ENCODE results near the gene SULF2. TPM values are rescaled to one million over a fixed set of nuclear protein-coding genes. Genes with fewer than 3 reads are reported as not detected.
A peak's percentile ranks its signal among the peaks of the same experiment; 100 is the strongest.

The SULF2 gene
- total and polyA plus RNA-seq, 9 of the 15 experiments (the other 6 are each of a cell fraction or from before 2014, with no cell fraction given): 0.33 TPM; not detected in 8

- H2AFZ ChIP-seq (ENCODE audit: low read depth, low read length): no peak overlapping the region
- in situ Hi-C loops (cut with MboI) (no loop called here), intact Hi-C loops (cut with micrococcal nuclease) (no loop called here)
- H3K27me3 ChIP-seq (ENCODE audit: control insufficient read depth in 2 of 2, insufficient read depth in 2 of 2, low read length in 2 of 2): peaks cover 21 to 40% of the 10 kb centered on the region in 2 experiments
- no peak overlapping the region for H3K4me3 ChIP-seq
- ATAC-seq: no peak
- POLR2A ChIA-PET: interaction anchor here (0.7 kb wide), 1 partner anchor 12 kb away, joined by 3 read pairs; no protein-coding TSS in a partner anchor
- H3K9me3 ChIP-seq (replicated peaks; ENCODE audit: control insufficient read depth, insufficient read depth, low read depth, low read length): no peaks in the 10 kb centered on the region
- no peak overlapping the region for H3K9ac ChIP-seq (ENCODE audit: insufficient read depth in 1 of 2, low read depth in 2 of 2, low read length in 2 of 2)
- CTCF ChIA-PET (ENCODE audit: low intra/inter-chr PET ratio): no interaction called here
- no peaks in the 10 kb centered on the region for H4K20me1 ChIP-seq (replicated peaks; ENCODE audit: control insufficient read depth, insufficient read depth, low read length)
- no peak for DNase-seq (ENCODE audit: extremely low read depth in 1 of 4, low spot score in 3 of 4)
- BruUV-seq (replicated peaks): no TSS peak
- FAIRE-seq: no peak
- 0% methylated on average over 4 of the region's 4 CpGs for WGBS (ENCODE audit: insufficient coverage, low coverage, missing lambda C conversion rate)
- H3K9me1 ChIP-seq (ENCODE audit: control insufficient read depth, insufficient read depth, low read length): no peaks in the 10 kb centered on the region
- no peaks in the 10 kb centered on the region for H3K36me3 ChIP-seq (ENCODE audit: control insufficient read depth, insufficient read depth, low read length)
- TF ChIP-seq POLR2H (tag; IDR thresholded peaks at IDR 0.05; ENCODE audit: low read depth): no peak
- TF ChIP-seq ZBTB11 (CRISPR knock-in tag; IDR thresholded peaks at IDR 0.05): peak in 1 of 3 experiments; percentile 81; a peak in 1 of 6 replicates
- no peak for TF ChIP-seq NR0B1 (IDR thresholded peaks at IDR 0.05; ENCODE audit: partially characterized antibody)
- no peak for TF ChIP-seq ESRRB (CRISPR knock-in tag; IDR thresholded peaks at IDR 0.05; ENCODE audit: borderline replicate concordance)
- TF ChIP-seq NR4A1 (CRISPR knock-in tag; IDR thresholded peaks at IDR 0.05): no peak
- TF ChIP-seq NR4A1 (tag; IDR thresholded peaks at IDR 0.05): no peak
- TF ChIP-seq RAD21 (CRISPR knock-in tag; conservative IDR thresholded peaks at IDR 0.05 in 1 of 2, IDR thresholded peaks at IDR 0.05 in 1 of 2): no peak
- no peak for TF ChIP-seq WHSC1 (IDR thresholded peaks at IDR 0.05; ENCODE audit: low read length)
- H3K4me1 ChIP-seq (replicated peaks in 1 of 2; ENCODE audit: control insufficient read depth in 2 of 2, insufficient read depth in 2 of 2, low read length in 2 of 2): no peaks in the 10 kb centered on the region
- no peak overlapping the region for H3K27ac ChIP-seq (ENCODE audit: extremely low read depth, low read depth, low read length)
- no peak overlapping the region for H3K4me2 ChIP-seq (ENCODE audit: insufficient read depth, low read length)
- H3K79me2 ChIP-seq (ENCODE audit: control insufficient read depth, insufficient read depth, low read length): no peaks in the 10 kb centered on the region
Measured at GRCh38 chr20:47718398-47718797, 66.9 kb downstream of the SULF2 start.
